ENCODE measurements around the gene PGC.

The PGC gene

GRCh38 chr6:41711323-41712038 is 35.7 kb downstream of the PGC start:
- no peak for DNase-seq

GRCh38 chr6:41709375-41709774 is 37.8 kb downstream of the PGC start:
- no peak for DNase-seq

GRCh38 chr6:41708856-41709255 is 38.3 kb downstream of the PGC start:
- no peak for DNase-seq

GRCh38 chr6:41707565-41708200 is 39.5 kb downstream of the PGC start:
- no peak for DNase-seq

GRCh38 chr6:41706876-41707564 is 40.2 kb downstream of the PGC start:
- no peak for DNase-seq

GRCh38 chr6:41705996-41706835 is 41.0 kb downstream of the PGC start:
- DNase-seq: peak; percentile 33

- DNase-seq: no peak
Measured at GRCh38 chr6:41705311-41705995, 41.7 kb downstream of the PGC start.

GRCh38 chr6:41704656-41705310 is 42.4 kb downstream of the PGC start:
- DNase-seq: no peak

- DNase-seq: no peak
Measured at GRCh38 chr6:41704028-41704427, 43.2 kb downstream of the PGC start.

GRCh38 chr6:41702771-41703494 is 44.3 kb downstream of the PGC start:
- no peak for DNase-seq

GRCh38 chr6:41702089-41702745 is 45.0 kb downstream of the PGC start:
- no peak for DNase-seq

- DNase-seq: no peak
Measured at GRCh38 chr6:41700463-41701347, 46.5 kb downstream of the PGC start.

GRCh38 chr6:41699063-41699462 is 48.1 kb downstream of the PGC start:
- no peak for DNase-seq

GRCh38 chr6:41697861-41698781 is 49.1 kb downstream of the PGC start:
- DNase-seq: peak; percentile 8

GRCh38 chr6:41696788-41697187 is 50.4 kb downstream of the PGC start:
- DNase-seq: no peak

- DNase-seq: no peak
Measured at GRCh38 chr6:41695825-41696224, 51.4 kb downstream of the PGC start.

- DNase-seq: no peak
Measured at GRCh38 chr6:41694815-41695526, 52.2 kb downstream of the PGC start.

Measured in T1000 (cell line).